ENCODE data around the gene ATP5F1D. TPM values are rescaled to one million over a fixed set of nuclear protein-coding genes. Genes with fewer than 3 reads are reported as not detected.

Gene ATP5F1D
- total RNA-seq, 1 experiment from 2014 or later: 179 TPM

GRCh38 chr19:1269478-1270212 lies 28.1 kb downstream of the ATP5F1D start:
- H3K4me3 Mint-ChIP-seq: peak overlapping the region; percentile 85 to 90
- H3K36me3 Mint-ChIP-seq (ENCODE audit: insufficient read depth in 1 of 3, low read depth in 3 of 3): peaks cover 36 to 54% (median 45%) of the 10 kb centered on the region in 3 experiments
- peaks cover 9% of the 10 kb centered on the region for H3K79me1 ChIP-seq (ENCODE audit: insufficient read depth, low read depth, low read length, poor library complexity, severe bottlenecking)
- H3K4ac ChIP-seq (ENCODE audit: low read depth, low read length): no peak overlapping the region; the same call in 1 of the 2 replicates
- H4K91ac ChIP-seq (ENCODE audit: insufficient read length, low read depth, low read length): no peak overlapping the region
- TF ChIP-seq, protein P1, sequence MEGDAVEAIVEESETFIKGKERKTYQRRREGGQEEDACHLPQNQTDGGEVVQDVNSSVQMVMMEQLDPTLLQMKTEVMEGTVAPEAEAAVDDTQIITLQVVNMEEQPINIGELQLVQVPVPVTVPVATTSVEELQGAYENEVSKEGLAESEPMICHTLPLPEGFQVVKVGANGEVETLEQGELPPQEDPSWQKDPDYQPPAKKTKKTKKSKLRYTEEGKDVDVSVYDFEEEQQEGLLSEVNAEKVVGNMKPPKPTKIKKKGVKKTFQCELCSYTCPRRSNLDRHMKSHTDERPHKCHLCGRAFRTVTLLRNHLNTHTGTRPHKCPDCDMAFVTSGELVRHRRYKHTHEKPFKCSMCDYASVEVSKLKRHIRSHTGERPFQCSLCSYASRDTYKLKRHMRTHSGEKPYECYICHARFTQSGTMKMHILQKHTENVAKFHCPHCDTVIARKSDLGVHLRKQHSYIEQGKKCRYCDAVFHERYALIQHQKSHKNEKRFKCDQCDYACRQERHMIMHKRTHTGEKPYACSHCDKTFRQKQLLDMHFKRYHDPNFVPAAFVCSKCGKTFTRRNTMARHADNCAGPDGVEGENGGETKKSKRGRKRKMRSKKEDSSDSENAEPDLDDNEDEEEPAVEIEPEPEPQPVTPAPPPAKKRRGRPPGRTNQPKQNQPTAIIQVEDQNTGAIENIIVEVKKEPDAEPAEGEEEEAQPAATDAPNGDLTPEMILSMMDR (conservative IDR thresholded peaks at IDR 0.05): no peak
- H3K23ac ChIP-seq (ENCODE audit: insufficient read length, low read depth, low read length): no peak overlapping the region
- H3K9ac ChIP-seq (ENCODE audit: extremely low read depth, insufficient read length, low read length): peak overlapping the region; percentile 86
- H3K23me2 ChIP-seq (ENCODE audit: insufficient read length, low read depth, low read length, poor library complexity, severe bottlenecking): peaks cover 17% of the 10 kb centered on the region
- H3K4me2 ChIP-seq (ENCODE audit: insufficient read depth, insufficient read length, low read length): peak overlapping the region; percentile 87
- no peaks in the 10 kb centered on the region for H3K9me3 Mint-ChIP-seq
- peak overlapping the region; percentile 43 for H3K18ac ChIP-seq (ENCODE audit: insufficient read length, low read depth, low read length)
- peak overlapping the region; percentile 94 for H3K14ac ChIP-seq (ENCODE audit: insufficient read depth, low read length)
- H3K27ac Mint-ChIP-seq: peak overlapping the region; percentile 95 to 99 (median 95)
- H3K9me3 ChIP-seq (ENCODE audit: control insufficient read depth, low read depth, low read length): no peaks in the 10 kb centered on the region
- peaks cover 4% of the 10 kb centered on the region; the same call in 1 of the 2 replicates for H3K4me1 ChIP-seq (ENCODE audit: insufficient read depth, low read length)
- peak overlapping the region; percentile 36 for H2BK5ac ChIP-seq (ENCODE audit: insufficient read length, low read length)
- no peak overlapping the region for H2BK12ac ChIP-seq (ENCODE audit: insufficient read length, low read depth, low read length)
- no peak overlapping the region for H3T11ph ChIP-seq (ENCODE audit: low read length)
- no peak overlapping the region for H3K56ac ChIP-seq (ENCODE audit: insufficient read length, low read depth, low read length)
- H2BK20ac ChIP-seq (ENCODE audit: low read depth, low read length, poor library complexity, severe bottlenecking): no peak overlapping the region
- peaks cover 58 to 66% of the 10 kb centered on the region in 2 experiments for H3K4me1 Mint-ChIP-seq
- no peak overlapping the region for H4K5ac ChIP-seq (ENCODE audit: insufficient read length, low read depth, low read length)
- H3K27me3 ChIP-seq (ENCODE audit: insufficient read depth, low read length): no peaks in the 10 kb centered on the region
- no peaks in the 10 kb centered on the region for H4K20me1 ChIP-seq (ENCODE audit: control insufficient read depth, insufficient read depth, insufficient read length)
- peak overlapping the region; percentile 10 for H3K27ac ChIP-seq (ENCODE audit: insufficient read length, low read depth, low read length)
- H3K27me3 Mint-ChIP-seq (ENCODE audit: low read depth): peaks cover 13% of the 10 kb centered on the region
- no peak overlapping the region; the same call in 1 of the 2 replicates for H2BK15ac ChIP-seq (ENCODE audit: low read depth, low read length)
- H2BK120ac ChIP-seq (ENCODE audit: low read depth, low read length, poor library complexity, severe bottlenecking): no peak overlapping the region
- DNase-seq: peak; percentile 79
- no peak overlapping the region for H4K8ac ChIP-seq (replicated peaks; ENCODE audit: insufficient read length, low read depth, low read length)
- no CpG with 5 or more reads among the region's 64 CpGs for WGBS (ENCODE audit: extremely low coverage, insufficient read length, low lambda C conversion rate)
- peaks cover 4% of the 10 kb centered on the region; the same call in 1 of the 2 replicates for H3K79me2 ChIP-seq (ENCODE audit: insufficient read depth, low read length)
- no peak overlapping the region for H2AFZ ChIP-seq (ENCODE audit: low read length)
- H2AK5ac ChIP-seq (ENCODE audit: insufficient read length, low read length): no peak overlapping the region

Data from H9 (cell line).